Measurements from ENCODE around the gene PCDHGB7. TPM values are rescaled to one million over a fixed set of nuclear protein-coding genes. Genes with fewer than 3 reads are reported as not detected.
"Not testable (repeated sequence)": the region's sequence is repeated elsewhere in the genome, so short reads cannot be mapped to it uniquely, and the experiment has no call there.

Gene PCDHGB7
- total RNA-seq, 1 donor from 2014 or later, result 45.2 TPM

GRCh38 chr5:141427783-141428426 lies 10.4 kb downstream of the PCDHGB7 start:
- H3K27ac Mint-ChIP-seq (ENCODE audit: unreplicated experiment), result peak overlapping the region; percentile 82
- H3K36me3 Mint-ChIP-seq (ENCODE audit: low read depth, unreplicated experiment), result peaks cover 72% of the 10 kb centered on the region
- H3K4me1 Mint-ChIP-seq (ENCODE audit: unreplicated experiment), result peaks cover 2% of the 10 kb centered on the region
- DNase-seq (ENCODE audit: low spot score), result no peak
- H3K9me3 Mint-ChIP-seq (ENCODE audit: unreplicated experiment), result peaks cover 41% of the 10 kb centered on the region
- TF ChIP-seq CTCF (IDR thresholded peaks at IDR 0.05; ENCODE audit: unreplicated experiment), result no peak
- peak overlapping the region; percentile 88 for H3K4me3 Mint-ChIP-seq (ENCODE audit: unreplicated experiment)
- H3K27me3 Mint-ChIP-seq (ENCODE audit: unreplicated experiment), result peaks cover 13% of the 10 kb centered on the region

GRCh38 chr5:141430332-141431113 lies 13.0 kb downstream of the PCDHGB7 start, which contains the start of gene PCDHGA12:
Gene PCDHGA12, plus strand, starts transcription at chr5:141430507. Its CDS starts 253 bp downstream, at chr5:141430760.
- H3K4me1 Mint-ChIP-seq (ENCODE audit: unreplicated experiment), result no peaks in the 10 kb centered on the region
- peak within 1 kb of the TSS; percentile 85 for H3K4me3 Mint-ChIP-seq (ENCODE audit: unreplicated experiment)
- DNase-seq (ENCODE audit: low spot score), result no peak
- no peak for TF ChIP-seq CTCF (IDR thresholded peaks at IDR 0.05; ENCODE audit: unreplicated experiment)
- H3K36me3 Mint-ChIP-seq (ENCODE audit: low read depth, unreplicated experiment), result peaks cover 74% of the 10 kb centered on the region
- peaks cover 45% of the 10 kb centered on the region for H3K9me3 Mint-ChIP-seq (ENCODE audit: unreplicated experiment)
- peak within 1 kb of the TSS; percentile 27 for H3K27ac Mint-ChIP-seq (ENCODE audit: unreplicated experiment)
- peaks cover 10% of the 10 kb centered on the region for H3K27me3 Mint-ChIP-seq (ENCODE audit: unreplicated experiment)

GRCh38 chr5:141431286-141431685 lies 13.8 kb downstream of the PCDHGB7 start:
- H3K27me3 Mint-ChIP-seq (ENCODE audit: unreplicated experiment), result peaks cover 10% of the 10 kb centered on the region
- no peak for DNase-seq (ENCODE audit: low spot score)
- no peak overlapping the region for H3K27ac Mint-ChIP-seq (ENCODE audit: unreplicated experiment)
- no peak for TF ChIP-seq CTCF (IDR thresholded peaks at IDR 0.05; ENCODE audit: unreplicated experiment)
- peaks cover 39% of the 10 kb centered on the region for H3K9me3 Mint-ChIP-seq (ENCODE audit: unreplicated experiment)
- H3K4me3 Mint-ChIP-seq (ENCODE audit: unreplicated experiment), result peak overlapping the region; percentile 84
- peaks cover 66% of the 10 kb centered on the region for H3K36me3 Mint-ChIP-seq (ENCODE audit: low read depth, unreplicated experiment)
- no peaks in the 10 kb centered on the region for H3K4me1 Mint-ChIP-seq (ENCODE audit: unreplicated experiment)

- H3K4me1 Mint-ChIP-seq (ENCODE audit: unreplicated experiment); H3K27ac Mint-ChIP-seq (ENCODE audit: unreplicated experiment); H3K27me3 Mint-ChIP-seq (ENCODE audit: unreplicated experiment); DNase-seq (ENCODE audit: low spot score): not testable (repeated sequence)
- Mint-ChIP-seq H3K36me3 (ENCODE audit: low read depth, unreplicated experiment) (peaks cover 56% of the 10 kb centered on the region), H3K9me3 (ENCODE audit: unreplicated experiment) (peaks cover 32% of the 10 kb centered on the region), H3K4me3 (ENCODE audit: unreplicated experiment) (peak overlapping the region; percentile 84)
Observed at GRCh38 chr5:141432308-141432707, 14.8 kb downstream of the PCDHGB7 start.

- H3K27ac Mint-ChIP-seq (ENCODE audit: unreplicated experiment); DNase-seq (ENCODE audit: low spot score); H3K4me1 Mint-ChIP-seq (ENCODE audit: unreplicated experiment); H3K27me3 Mint-ChIP-seq (ENCODE audit: unreplicated experiment): not testable (repeated sequence)
- H3K9me3 Mint-ChIP-seq (ENCODE audit: unreplicated experiment), result peaks cover 32% of the 10 kb centered on the region
- H3K4me3 Mint-ChIP-seq (ENCODE audit: unreplicated experiment), result peak overlapping the region; percentile 85
- H3K36me3 Mint-ChIP-seq (ENCODE audit: low read depth, unreplicated experiment), result peaks cover 52% of the 10 kb centered on the region
Observed at GRCh38 chr5:141432726-141433125, 15.2 kb downstream of the PCDHGB7 start.

GRCh38 chr5:141434006-141434405 lies 16.5 kb downstream of the PCDHGB7 start:
- H3K9me3 Mint-ChIP-seq (ENCODE audit: unreplicated experiment), result peaks cover 25% of the 10 kb centered on the region
- no peak overlapping the region for H3K27ac Mint-ChIP-seq (ENCODE audit: unreplicated experiment)

More at GRCh38 chr5:141434006-141434405, 16.5 kb downstream of the PCDHGB7 start:
- TF ChIP-seq CTCF (IDR thresholded peaks at IDR 0.05; ENCODE audit: unreplicated experiment), result no peak
- no peak for DNase-seq (ENCODE audit: low spot score)
- Mint-ChIP-seq H3K27me3 (ENCODE audit: unreplicated experiment) (peaks cover 5% of the 10 kb centered on the region), H3K4me3 (ENCODE audit: unreplicated experiment) (peak overlapping the region; percentile 47), H3K4me1 (ENCODE audit: unreplicated experiment) (no peaks in the 10 kb centered on the region), H3K36me3 (ENCODE audit: low read depth, unreplicated experiment) (peaks cover 43% of the 10 kb centered on the region)
